ENCODE results near the gene OSBPL6. TPM values are rescaled to one million over a fixed set of nuclear protein-coding genes. Genes with fewer than 3 reads are reported as not detected.

OSBPL6 gene
- total and polyA plus RNA-seq, 9 of the 15 experiments (the other 6 are each of a cell fraction or from before 2014, with no cell fraction given) = 3.4 to 12.7 (median 9.3) TPM

- TF ChIP-seq REST (IDR thresholded peaks at IDR 0.05; ENCODE audit: borderline replicate concordance) (peak; percentile 62), REST (CRISPR knock-in tag; IDR thresholded peaks at IDR 0.05; ENCODE audit: low read depth) (no peak), ZNF165 (CRISPR knock-in tag; IDR thresholded peaks at IDR 0.05; ENCODE audit: borderline replicate concordance) (peak; percentile 53; the same call in 1 of the 2 replicates), ZNF274 (IDR thresholded peaks at IDR 0.05; ENCODE audit: borderline replicate concordance, low read depth, low read length) (no peak), GMEB1 (CRISPR knock-in tag; IDR thresholded peaks at IDR 0.05) (no peak), PHB2 (IDR thresholded peaks at IDR 0.05; ENCODE audit: low read depth) (0 out of 2 replicates have a peak, but pooled peaks have one; percentile 13), ZEB2 (IDR thresholded peaks at IDR 0.05) (peak; percentile 84), ZSCAN29 (IDR thresholded peaks at IDR 0.05) (no peak), SMARCA4 (IDR thresholded peaks at IDR 0.05) (no peak), POLR2G (IDR thresholded peaks at IDR 0.05; ENCODE audit: low read depth, low read length) (no peak), ZZZ3 (IDR thresholded peaks at IDR 0.05) (no peak), ZNF280A (IDR thresholded peaks at IDR 0.05; ENCODE audit: low read depth, partially characterized antibody) (no peak), ZBTB9 (CRISPR knock-in tag; IDR thresholded peaks at IDR 0.05) (0 out of 2 replicates have a peak, but pooled peaks have one; percentile 19), NFE2 (IDR thresholded peaks at IDR 0.05; ENCODE audit: low read depth) (no peak)
These were observed 255.6 kb downstream of the OSBPL6 start (continued) for GRCh38 chr2:178449700-178450523.
